UCSD-AML1 (cell line): ENCODE measurements around the gene PPP1R14D.

ENCODE experiments used
- DNase-seq: peaks from one replicate; lab custom pipeline; 2025; ENCODE audit not compliant: unreplicated experiment; lab: John Stamatoyannopoulos, UW

The PPP1R14D gene

GRCh38 chr15:40853241-40853890, 24.9 kb upstream of the PPP1R14D start:
- DNase-seq: no peak

GRCh38 chr15:40852529-40852928, 24.0 kb upstream of the PPP1R14D start:
- no peak for DNase-seq

GRCh38 chr15:40850576-40851112, 22.1 kb upstream of the PPP1R14D start:
- no peak for DNase-seq

- DNase-seq: peak; percentile 84
These were observed 18.9 kb upstream of the PPP1R14D start for GRCh38 chr15:40847223-40847961.

GRCh38 chr15:40846841-40847222, 18.3 kb upstream of the PPP1R14D start:
- DNase-seq: no peak

GRCh38 chr15:40845511-40846284, 17.2 kb upstream of the PPP1R14D start:
- DNase-seq: no peak

- DNase-seq: no peak
These were observed 16.5 kb upstream of the PPP1R14D start for GRCh38 chr15:40845036-40845435.

GRCh38 chr15:40844696-40845030, 16.2 kb upstream of the PPP1R14D start:
- no peak for DNase-seq

GRCh38 chr15:40843885-40844695, 15.6 kb upstream of the PPP1R14D start, which contains the start of gene SPINT1:
Gene SPINT1 (plus strand): TSS chr15:40844048. CDS start chr15:40844555, 507 bp downstream.
- DNase-seq: peak; percentile 49

- DNase-seq: no peak
These were observed 14.9 kb upstream of the PPP1R14D start for GRCh38 chr15:40843261-40843884.

- no peak for DNase-seq
These were observed 13.2 kb upstream of the PPP1R14D start for GRCh38 chr15:40841741-40842140.

GRCh38 chr15:40838756-40839155, 10.2 kb upstream of the PPP1R14D start:
- no peak for DNase-seq

- DNase-seq: no peak
These were observed 7.5 kb upstream of the PPP1R14D start for GRCh38 chr15:40836020-40836419.

GRCh38 chr15:40832903-40833302, 4.4 kb upstream of the PPP1R14D start:
- no peak for DNase-seq

GRCh38 chr15:40831861-40832260, 3.4 kb upstream of the PPP1R14D start:
- no peak for DNase-seq

- DNase-seq: no peak
These were observed 2.4 kb upstream of the PPP1R14D start for GRCh38 chr15:40830884-40831283.

- no peak for DNase-seq
These were observed 607 bp upstream of the PPP1R14D start for GRCh38 chr15:40829115-40829514.

- no peak for DNase-seq
These were observed 2.0 kb downstream of the PPP1R14D start for GRCh38 chr15:40826423-40827075.

GRCh38 chr15:40825661-40826422, 2.7 kb downstream of the PPP1R14D start:
- DNase-seq: no peak
